Central memory CD8-positive, alpha-beta T cell (primary cell): Measurements from ENCODE around the gene GRHL3.
"Not testable (repeated sequence)": the region's sequence is repeated elsewhere in the genome, so short reads cannot be mapped to it uniquely, and the experiment has no call there.

ENCODE experiments used
- ATAC-seq: fragments of 150-1000 bp; cut with Tn5 transposase; replicated peaks from 2 replicates; pipeline ENCODE4 v1.10.0; 2022; ENCODE audit warnings: mild to moderate bottlenecking, moderate FRiP score, moderate number of reproducible peaks; ENCODE audit not compliant: poor library complexity, severe bottlenecking; ENCODE audit errors: extremely low read depth
- DNase-seq, 2 donors: peaks; one replicate each; pipeline ENCODE4 v3.0.0; 2021; ENCODE audit warnings: low spot score in 2 of 2
- H3K27ac Mint-ChIP-seq: one replicate; pipeline ENCODE4 v1.8.0; 2022; ENCODE audit warnings: low read depth, mild to moderate bottlenecking, moderate library complexity, mixed read lengths
- H3K27me3 Mint-ChIP-seq: one replicate; pipeline ENCODE4 v1.8.0; 2022; ENCODE audit warnings: mixed read lengths
- H3K36me3 Mint-ChIP-seq: one replicate; pipeline ENCODE4 v1.8.0; 2022; ENCODE audit warnings: mild to moderate bottlenecking, moderate library complexity, mixed read lengths; ENCODE audit not compliant: insufficient read depth
- H3K4me1 Mint-ChIP-seq: one replicate; pipeline ENCODE4 v1.8.0; 2022; ENCODE audit warnings: mixed read lengths
- H3K4me3 Mint-ChIP-seq: one replicate; pipeline ENCODE4 v1.8.0; 2022; ENCODE audit warnings: mild to moderate bottlenecking, moderate library complexity, mixed read lengths
- H3K9me3 Mint-ChIP-seq: one replicate; pipeline ENCODE4 v1.8.0; 2022; ENCODE audit warnings: mixed read lengths

GRHL3 gene

DNA sequence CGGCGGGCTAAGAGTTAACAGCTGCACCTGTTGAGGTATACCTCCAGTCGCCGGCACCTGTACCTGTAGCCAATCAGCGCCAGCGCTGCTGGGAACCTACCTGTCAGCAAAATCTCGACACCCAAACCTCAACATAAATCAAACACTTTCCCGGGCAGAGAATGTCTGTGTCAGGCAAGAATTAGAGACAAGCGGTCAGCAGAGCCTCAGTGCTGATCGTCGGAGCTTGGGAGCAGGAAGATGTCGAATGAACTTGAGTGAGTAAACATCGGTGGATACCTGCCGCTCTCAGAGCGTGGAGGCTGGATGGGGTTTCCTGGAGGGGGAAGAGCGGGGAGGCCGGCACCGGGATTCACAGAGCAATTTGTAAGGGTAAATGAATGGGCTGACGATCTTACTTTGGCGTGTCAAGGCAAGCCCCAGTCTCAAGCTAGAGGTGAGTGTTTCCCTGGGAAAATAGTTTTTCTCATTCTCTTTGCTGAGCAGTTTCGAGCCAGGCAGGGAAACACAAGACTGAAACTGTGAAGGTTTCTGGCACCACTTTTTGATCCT, at the start of gene GRHL3:
TSS of gene GRHL3 (plus strand) at position 46 of the 552 bp plus-strand sequence. CDS start at position 241, 195 bp downstream.
- Mint-ChIP-seq H3K9me3 (no peaks in the 10 kb centered on the region), H3K4me1 (peaks cover 39% of the 10 kb centered on the region), H3K27ac (no peak within 1 kb of the TSS), H3K36me3 (peaks cover 10% of the 10 kb centered on the region), H3K4me3 (peak within 1 kb of the TSS; percentile 60), H3K27me3 (peaks cover 55% of the 10 kb centered on the region)
- DNase-seq (no peak), ATAC-seq (no peak)

- H3K4me3 Mint-ChIP-seq, H3K9me3 Mint-ChIP-seq, ATAC-seq, H3K36me3 Mint-ChIP-seq, H3K4me1 Mint-ChIP-seq, DNase-seq, H3K27ac Mint-ChIP-seq: not testable (repeated sequence)
- peaks cover 46% of the 10 kb centered on the region for H3K27me3 Mint-ChIP-seq
Measured at GRCh38 chr1:24274203-24275103, 44.7 kb upstream of the GRHL3 start.

- DNase-seq = no peak
Measured at GRCh38 chr1:24275104-24275410, 44.1 kb upstream of the GRHL3 start.

GRCh38 chr1:24275510-24275909, 43.6 kb upstream of the GRHL3 start:
- H3K9me3 Mint-ChIP-seq = peaks cover 6% of the 10 kb centered on the region
- H3K27me3 Mint-ChIP-seq = peaks cover 39% of the 10 kb centered on the region
- DNase-seq = no peak
- no peak overlapping the region for H3K27ac Mint-ChIP-seq
- peaks cover 8% of the 10 kb centered on the region for H3K4me1 Mint-ChIP-seq
- H3K36me3 Mint-ChIP-seq = no peaks in the 10 kb centered on the region
- no peak overlapping the region for H3K4me3 Mint-ChIP-seq
- no peak for ATAC-seq

More at GRCh38 chr1:24275104-24275410, 44.1 kb upstream of the GRHL3 start:
- Mint-ChIP-seq H3K4me1 (peaks cover 8% of the 10 kb centered on the region), H3K4me3 (no peak overlapping the region), H3K36me3 (no peaks in the 10 kb centered on the region), H3K27ac (no peak overlapping the region), H3K27me3 (peaks cover 44% of the 10 kb centered on the region), H3K9me3 (peaks cover 6% of the 10 kb centered on the region)
- no peak for ATAC-seq

DNA sequence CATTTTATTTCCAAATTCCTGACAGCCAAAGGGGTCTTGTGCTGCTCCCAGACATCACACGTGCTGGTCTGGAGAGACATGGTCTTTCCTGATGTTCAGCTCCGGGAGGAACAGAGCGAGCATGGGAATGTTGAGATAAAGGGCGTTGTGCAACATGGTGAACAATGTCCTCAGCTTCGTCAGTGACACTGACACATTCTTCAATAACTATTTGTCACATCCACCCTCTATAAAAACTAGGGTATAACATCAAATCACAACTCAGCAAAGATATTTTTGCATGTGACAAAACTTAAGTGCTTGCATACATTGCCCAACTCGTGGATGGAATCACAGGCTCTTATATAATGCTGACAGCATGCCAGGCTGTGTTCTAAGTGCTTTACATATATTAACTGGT, 42.4 kb upstream of the GRHL3 start:
- ATAC-seq (no peak), DNase-seq (no peak)
- H3K4me1 Mint-ChIP-seq = peaks cover 8% of the 10 kb centered on the region
- H3K4me3 Mint-ChIP-seq = no peak overlapping the region
- peaks cover 6% of the 10 kb centered on the region for H3K9me3 Mint-ChIP-seq
- peaks cover 26% of the 10 kb centered on the region for H3K27me3 Mint-ChIP-seq
- H3K36me3 Mint-ChIP-seq = no peaks in the 10 kb centered on the region
- peak overlapping the region; percentile 69 for H3K27ac Mint-ChIP-seq

DNA sequence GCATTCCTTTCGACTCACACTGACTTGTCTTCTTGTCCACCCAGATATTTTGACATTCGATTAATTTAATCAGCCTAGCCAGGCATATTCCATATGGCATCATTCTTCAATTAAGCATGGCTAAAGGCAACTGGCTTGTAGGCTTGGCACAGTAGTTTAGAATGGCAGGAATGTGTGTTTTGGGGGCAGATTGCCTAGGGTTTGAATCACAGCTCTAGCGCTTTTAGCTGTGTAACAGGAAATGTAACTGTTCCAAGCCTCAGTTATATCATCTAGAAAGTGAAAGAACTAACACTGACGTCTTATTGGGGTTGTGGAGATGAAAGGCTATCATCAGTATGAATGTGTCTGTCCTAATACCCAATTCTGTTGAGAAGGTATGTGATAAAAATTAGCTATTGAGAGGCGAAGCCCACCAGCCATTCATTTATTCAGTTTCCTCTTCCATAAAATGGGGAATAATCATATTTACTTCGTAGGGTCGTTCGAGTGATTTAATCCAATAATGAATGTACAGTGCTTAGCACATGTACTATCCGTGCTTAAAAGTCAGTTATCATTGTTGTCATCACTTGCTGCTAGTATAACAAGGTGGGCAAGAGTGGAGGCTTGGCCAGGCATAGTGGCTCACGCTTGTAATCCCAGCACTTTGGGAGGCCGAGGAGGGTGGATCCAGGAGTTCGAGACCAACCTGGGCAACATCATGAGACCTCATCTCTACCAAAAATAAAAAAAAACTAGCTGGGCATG, 41.6 kb upstream of the GRHL3 start:
- no peaks in the 10 kb centered on the region for H3K36me3 Mint-ChIP-seq
- peaks cover 8% of the 10 kb centered on the region for H3K4me1 Mint-ChIP-seq
- H3K9me3 Mint-ChIP-seq = peaks cover 6% of the 10 kb centered on the region
- H3K27me3 Mint-ChIP-seq = peaks cover 18% of the 10 kb centered on the region
- peak overlapping the region; percentile 66 for H3K4me3 Mint-ChIP-seq
- ATAC-seq (peak; percentile 92), DNase-seq (no peak)
- H3K27ac Mint-ChIP-seq = peak overlapping the region; percentile 69

DNA sequence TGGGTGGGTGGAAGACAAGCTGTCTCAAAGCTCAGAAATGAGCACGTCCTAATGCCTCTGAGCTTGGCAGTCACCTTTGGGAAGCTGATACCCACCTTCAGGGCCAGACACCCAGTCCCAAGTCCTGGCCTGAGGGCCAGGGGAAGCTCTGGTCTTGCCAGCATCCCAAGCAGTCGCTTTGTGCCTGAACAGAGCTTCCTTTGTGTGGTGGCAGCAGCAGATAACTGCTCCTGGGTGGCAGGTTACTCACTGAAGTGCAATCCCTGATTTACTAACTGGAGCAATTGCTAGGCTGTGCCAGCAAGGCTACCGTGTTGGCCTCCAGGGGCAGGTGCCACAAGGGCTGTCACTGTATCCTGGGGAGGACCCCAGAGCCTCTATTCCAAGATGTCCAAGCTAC, 40.4 kb upstream of the GRHL3 start:
- peaks cover 8% of the 10 kb centered on the region for H3K4me1 Mint-ChIP-seq
- H3K4me3 Mint-ChIP-seq = no peak overlapping the region
- H3K36me3 Mint-ChIP-seq = no peaks in the 10 kb centered on the region
- no peaks in the 10 kb centered on the region for H3K9me3 Mint-ChIP-seq
- H3K27ac Mint-ChIP-seq = peak overlapping the region; percentile 69
- peaks cover 7% of the 10 kb centered on the region for H3K27me3 Mint-ChIP-seq
- DNase-seq (no peak), ATAC-seq (no peak)

GRCh38 chr1:24279590-24280232, 39.4 kb upstream of the GRHL3 start:
- DNase-seq = no peak
- H3K36me3 Mint-ChIP-seq = no peaks in the 10 kb centered on the region
- no peak for ATAC-seq
- H3K9me3 Mint-ChIP-seq = no peaks in the 10 kb centered on the region
- H3K4me1 Mint-ChIP-seq = peaks cover 8% of the 10 kb centered on the region
- H3K4me3 Mint-ChIP-seq = no peak overlapping the region
- no peaks in the 10 kb centered on the region for H3K27me3 Mint-ChIP-seq
- H3K27ac Mint-ChIP-seq = no peak overlapping the region

GRCh38 chr1:24281591-24281990, 37.6 kb upstream of the GRHL3 start:
- ATAC-seq (no peak), DNase-seq (no peak)
- no peak overlapping the region for H3K4me3 Mint-ChIP-seq
- H3K27me3 Mint-ChIP-seq = no peaks in the 10 kb centered on the region
- no peaks in the 10 kb centered on the region for H3K9me3 Mint-ChIP-seq
- H3K36me3 Mint-ChIP-seq = no peaks in the 10 kb centered on the region
- no peak overlapping the region for H3K27ac Mint-ChIP-seq
- peaks cover 8% of the 10 kb centered on the region for H3K4me1 Mint-ChIP-seq

DNA sequence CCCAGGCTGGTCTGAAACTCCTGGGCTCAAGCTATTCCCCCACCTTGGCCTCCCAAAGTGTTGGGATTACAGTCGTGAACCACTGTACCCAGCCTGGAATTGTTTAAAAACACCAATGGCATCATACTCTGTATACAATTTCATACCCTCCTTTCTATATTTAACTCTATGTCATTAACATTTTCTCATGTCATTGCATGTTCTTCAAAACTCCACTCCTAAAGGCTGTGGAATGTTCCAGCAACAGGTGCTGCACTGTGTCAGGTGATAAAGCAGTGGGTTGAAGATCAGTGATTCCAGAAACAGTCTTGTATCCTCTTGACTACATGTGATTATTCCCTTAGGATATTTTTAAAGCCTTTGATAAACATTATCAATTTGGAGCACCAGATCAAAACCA, 36.7 kb upstream of the GRHL3 start:
- Mint-ChIP-seq H3K4me3 (no peak overlapping the region), H3K9me3 (no peaks in the 10 kb centered on the region), H3K27me3 (no peaks in the 10 kb centered on the region), H3K36me3 (no peaks in the 10 kb centered on the region), H3K4me1 (peaks cover 4% of the 10 kb centered on the region), H3K27ac (no peak overlapping the region)
- ATAC-seq (no peak), DNase-seq (no peak)

GRCh38 chr1:24283326-24284155, 35.6 kb upstream of the GRHL3 start:
- DNase-seq (no peak), ATAC-seq (no peak)
- H3K4me3 Mint-ChIP-seq = no peak overlapping the region
- H3K27ac Mint-ChIP-seq = no peak overlapping the region
- H3K27me3 Mint-ChIP-seq = no peaks in the 10 kb centered on the region
- no peaks in the 10 kb centered on the region for H3K4me1 Mint-ChIP-seq
- no peaks in the 10 kb centered on the region for H3K9me3 Mint-ChIP-seq
- H3K36me3 Mint-ChIP-seq = no peaks in the 10 kb centered on the region

DNA sequence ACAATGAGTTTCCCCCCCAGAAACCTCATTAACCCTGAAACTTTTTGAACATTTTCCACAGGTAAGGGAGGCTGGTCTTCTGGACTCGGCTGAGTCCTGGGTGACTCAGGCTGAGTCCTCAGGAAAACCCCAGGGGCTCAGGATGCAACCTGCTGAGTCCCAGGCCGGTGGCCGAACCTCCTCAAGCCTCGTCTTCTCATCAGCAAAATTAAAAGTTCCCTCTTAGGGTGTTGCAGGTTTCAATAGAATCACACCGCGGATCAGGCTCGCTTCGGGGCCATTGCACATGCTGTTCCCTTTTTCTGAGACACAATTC, 35.0 kb upstream of the GRHL3 start:
- Mint-ChIP-seq H3K27me3 (no peaks in the 10 kb centered on the region), H3K4me3 (no peak overlapping the region), H3K36me3 (no peaks in the 10 kb centered on the region), H3K27ac (no peak overlapping the region), H3K9me3 (no peaks in the 10 kb centered on the region), H3K4me1 (no peaks in the 10 kb centered on the region)
- ATAC-seq (no peak), DNase-seq (no peak)
